SK-N-SH treated with all-trans-retinoic acid at 6 μM for 48 hours (cell line): Measurements from ENCODE around the gene GGCX.
"Not testable (repeated sequence)": the region's sequence is repeated elsewhere in the genome, so short reads cannot be mapped to it uniquely, and the experiment has no call there.

Source experiments
- ATAC-seq: fragments of 200-7000 bp; cut with Tn5 transposase; 3 replicates; pipeline ENCODE4 v1.9.1; 2020; ENCODE audit warnings: mild to moderate bottlenecking, moderate library complexity
- BACH2 ChIP-seq: fragments of 250-450 bp; sonication (Bioruptor Pico); IDR thresholded peaks from 2 replicates; pipeline ENCODE4 v1.9.0; 2021; ENCODE audit warnings: mild to moderate bottlenecking, borderline replicate concordance
- CSDC2 ChIP-seq: fragments of 250-450 bp; sonication (Bioruptor Pico); IDR thresholded peaks from 2 replicates; pipeline ENCODE4 v1.5.0; 2020; ENCODE audit warnings: mild to moderate bottlenecking, moderate library complexity
- ESRRG ChIP-seq: fragments of 250-450 bp; sonication (Bioruptor Pico); IDR thresholded peaks from 2 replicates; pipeline ENCODE4 v1.6.1; 2021; ENCODE audit warnings: mild to moderate bottlenecking
- GLIS3 ChIP-seq: fragments of 250-450 bp; sonication (Bioruptor Pico); IDR thresholded peaks from 2 replicates; pipeline ENCODE4 v1.5.0; 2020; ENCODE audit warnings: mild to moderate bottlenecking, moderate library complexity
- ISL1 ChIP-seq: fragments of 250-450 bp; sonication (Bioruptor Pico); IDR thresholded peaks from 2 replicates; pipeline ENCODE4 v2.1.2; 2022; ENCODE audit warnings: mild to moderate bottlenecking, moderate library complexity
- OSR1 ChIP-seq: fragments of 250-450 bp; sonication (Bioruptor Pico); IDR thresholded peaks from 2 replicates; pipeline ENCODE4 v1.8.0; 2022; ENCODE audit warnings: moderate library complexity, mild to moderate bottlenecking, inconsistent platforms
- POU6F1 ChIP-seq: fragments of 250-450 bp; sonication (Bioruptor Pico); IDR thresholded peaks from 2 replicates; pipeline ENCODE4 v1.8.0; 2021; ENCODE audit warnings: low read depth, mild to moderate bottlenecking, moderate library complexity, borderline replicate concordance
- RARB ChIP-seq: fragments of 250-450 bp; sonication (Bioruptor Pico); IDR thresholded peaks from 2 replicates; pipeline ENCODE4 v1.8.0; 2021; ENCODE audit warnings: mild to moderate bottlenecking, moderate library complexity
- SNAI2 ChIP-seq: fragments of 250-450 bp; sonication (Bioruptor Pico); IDR thresholded peaks from 2 replicates; pipeline ENCODE4 v1.5.0; 2020; ENCODE audit warnings: mild to moderate bottlenecking, moderate library complexity
- TOX ChIP-seq: fragments of 250-450 bp; sonication (Bioruptor Pico); IDR thresholded peaks from 2 replicates; pipeline ENCODE4 v1.8.0; 2021; ENCODE audit warnings: mild to moderate bottlenecking, moderate library complexity, borderline replicate concordance
- ZFP3 ChIP-seq: fragments of 250-450 bp; sonication (Bioruptor Pico); IDR thresholded peaks from 2 replicates; pipeline ENCODE4 v1.5.0; 2020; ENCODE audit warnings: mild to moderate bottlenecking, moderate library complexity
- ZFP30 ChIP-seq: fragments of 450-650 bp; formaldehyde crosslinking; IDR thresholded peaks from 2 replicates; pipeline ENCODE4 v1.5.0; 2022; ENCODE audit warnings: mild to moderate bottlenecking, moderate library complexity
- ZNF565 ChIP-seq: fragments of 450-650 bp; formaldehyde crosslinking; conservative IDR thresholded peaks from 2 replicates; pipeline ENCODE4 v1.5.0; 2020; ENCODE audit warnings: low read depth, mild to moderate bottlenecking, moderate library complexity
- ZNF70 ChIP-seq: fragments of 450-650 bp; formaldehyde crosslinking; IDR thresholded peaks from 2 replicates; pipeline ENCODE4 v1.5.0; 2020; ENCODE audit warnings: mild to moderate bottlenecking, moderate library complexity
- ZNF8 ChIP-seq: fragments of 450-650 bp; formaldehyde crosslinking; IDR thresholded peaks from 2 replicates; pipeline ENCODE4 v1.5.0; 2020; ENCODE audit warnings: mild to moderate bottlenecking, moderate library complexity
- TF ChIP-seq, protein P1 (sequence below): fragments of 250-450 bp; sonication (Bioruptor Pico); IDR thresholded peaks from 2 replicates; pipeline ENCODE4 v1.5.1; 2020; ENCODE audit warnings: low read depth, mild to moderate bottlenecking, moderate library complexity
- TF ChIP-seq, protein P2 (sequence below): fragments of 250-450 bp; sonication (Bioruptor Pico); IDR thresholded peaks from 2 replicates; pipeline ENCODE4 v1.5.1; 2021; ENCODE audit warnings: mild to moderate bottlenecking, moderate library complexity
- TF ChIP-seq, protein P3 (sequence below): fragments of 250-450 bp; sonication (Bioruptor Pico); IDR thresholded peaks from 2 replicates; pipeline ENCODE4 v1.5.0; 2020; ENCODE audit warnings: mild to moderate bottlenecking, moderate library complexity
- TF ChIP-seq, protein P4 (sequence below): fragments of 250-450 bp; sonication (Bioruptor Pico); IDR thresholded peaks from 2 replicates; pipeline ENCODE4 v1.8.0; 2020; ENCODE audit warnings: mild to moderate bottlenecking, moderate library complexity, borderline replicate concordance

The GGCX gene

DNA sequence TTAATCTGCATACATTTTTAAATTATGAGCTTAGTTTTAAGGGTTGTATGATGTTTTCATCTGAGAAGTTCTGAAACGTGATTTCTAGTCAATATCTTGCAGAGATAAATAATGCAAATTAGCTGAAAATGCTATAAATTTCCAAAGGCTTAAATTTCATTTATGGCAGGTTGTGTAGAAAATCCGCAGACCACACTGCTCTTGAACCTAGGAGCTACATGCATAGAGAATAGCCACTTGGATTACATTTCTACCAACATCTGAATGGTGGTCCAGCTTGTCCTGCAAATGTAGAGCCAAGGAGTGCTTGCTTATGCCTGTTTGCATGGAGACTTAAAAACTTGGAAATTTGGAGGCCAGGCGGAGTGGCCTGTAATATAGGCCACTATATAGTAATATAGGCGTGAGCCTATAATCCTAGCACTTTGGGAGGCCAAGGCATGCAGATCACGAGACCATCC, 15.5 kb downstream of the GGCX start:
- no peak for TF ChIP-seq ISL1 (CRISPR knock-in tag)
- TF ChIP-seq, protein P1, sequence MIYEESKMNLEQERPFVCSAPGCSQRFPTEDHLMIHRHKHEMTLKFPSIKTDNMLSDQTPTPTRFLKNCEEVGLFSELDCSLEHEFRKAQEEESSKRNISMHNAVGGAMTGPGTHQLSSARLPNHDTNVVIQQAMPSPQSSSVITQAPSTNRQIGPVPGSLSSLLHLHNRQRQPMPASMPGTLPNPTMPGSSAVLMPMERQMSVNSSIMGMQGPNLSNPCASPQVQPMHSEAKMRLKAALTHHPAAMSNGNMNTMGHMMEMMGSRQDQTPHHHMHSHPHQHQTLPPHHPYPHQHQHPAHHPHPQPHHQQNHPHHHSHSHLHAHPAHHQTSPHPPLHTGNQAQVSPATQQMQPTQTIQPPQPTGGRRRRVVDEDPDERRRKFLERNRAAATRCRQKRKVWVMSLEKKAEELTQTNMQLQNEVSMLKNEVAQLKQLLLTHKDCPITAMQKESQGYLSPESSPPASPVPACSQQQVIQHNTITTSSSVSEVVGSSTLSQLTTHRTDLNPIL (CRISPR knock-in tag) = no peak
- peak; percentile 6; the same call in 1 of the 2 replicates for TF ChIP-seq TOX (CRISPR knock-in tag)
- TF ChIP-seq, protein P2, sequence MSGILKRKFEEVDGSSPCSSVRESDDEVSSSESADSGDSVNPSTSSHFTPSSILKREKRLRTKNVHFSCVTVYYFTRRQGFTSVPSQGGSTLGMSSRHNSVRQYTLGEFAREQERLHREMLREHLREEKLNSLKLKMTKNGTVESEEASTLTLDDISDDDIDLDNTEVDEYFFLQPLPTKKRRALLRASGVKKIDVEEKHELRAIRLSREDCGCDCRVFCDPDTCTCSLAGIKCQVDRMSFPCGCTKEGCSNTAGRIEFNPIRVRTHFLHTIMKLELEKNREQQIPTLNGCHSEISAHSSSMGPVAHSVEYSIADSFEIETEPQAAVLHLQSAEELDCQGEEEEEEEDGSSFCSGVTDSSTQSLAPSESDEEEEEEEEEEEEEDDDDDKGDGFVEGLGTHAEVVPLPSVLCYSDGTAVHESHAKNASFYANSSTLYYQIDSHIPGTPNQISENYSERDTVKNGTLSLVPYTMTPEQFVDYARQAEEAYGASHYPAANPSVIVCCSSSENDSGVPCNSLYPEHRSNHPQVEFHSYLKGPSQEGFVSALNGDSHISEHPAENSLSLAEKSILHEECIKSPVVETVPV (CRISPR knock-in tag) = no peak
- no peak for TF ChIP-seq POU6F1 (CRISPR knock-in tag)
- no peak for TF ChIP-seq SNAI2 (CRISPR knock-in tag)
- TF ChIP-seq RARB (CRISPR knock-in tag) = no peak
- no peak for TF ChIP-seq ZNF8 (CRISPR knock-in tag)
- TF ChIP-seq ZFP3 (CRISPR knock-in tag) = no peak
- no peak for TF ChIP-seq ZFP30
- no peak for TF ChIP-seq OSR1 (CRISPR knock-in tag)
- TF ChIP-seq, protein P3, sequence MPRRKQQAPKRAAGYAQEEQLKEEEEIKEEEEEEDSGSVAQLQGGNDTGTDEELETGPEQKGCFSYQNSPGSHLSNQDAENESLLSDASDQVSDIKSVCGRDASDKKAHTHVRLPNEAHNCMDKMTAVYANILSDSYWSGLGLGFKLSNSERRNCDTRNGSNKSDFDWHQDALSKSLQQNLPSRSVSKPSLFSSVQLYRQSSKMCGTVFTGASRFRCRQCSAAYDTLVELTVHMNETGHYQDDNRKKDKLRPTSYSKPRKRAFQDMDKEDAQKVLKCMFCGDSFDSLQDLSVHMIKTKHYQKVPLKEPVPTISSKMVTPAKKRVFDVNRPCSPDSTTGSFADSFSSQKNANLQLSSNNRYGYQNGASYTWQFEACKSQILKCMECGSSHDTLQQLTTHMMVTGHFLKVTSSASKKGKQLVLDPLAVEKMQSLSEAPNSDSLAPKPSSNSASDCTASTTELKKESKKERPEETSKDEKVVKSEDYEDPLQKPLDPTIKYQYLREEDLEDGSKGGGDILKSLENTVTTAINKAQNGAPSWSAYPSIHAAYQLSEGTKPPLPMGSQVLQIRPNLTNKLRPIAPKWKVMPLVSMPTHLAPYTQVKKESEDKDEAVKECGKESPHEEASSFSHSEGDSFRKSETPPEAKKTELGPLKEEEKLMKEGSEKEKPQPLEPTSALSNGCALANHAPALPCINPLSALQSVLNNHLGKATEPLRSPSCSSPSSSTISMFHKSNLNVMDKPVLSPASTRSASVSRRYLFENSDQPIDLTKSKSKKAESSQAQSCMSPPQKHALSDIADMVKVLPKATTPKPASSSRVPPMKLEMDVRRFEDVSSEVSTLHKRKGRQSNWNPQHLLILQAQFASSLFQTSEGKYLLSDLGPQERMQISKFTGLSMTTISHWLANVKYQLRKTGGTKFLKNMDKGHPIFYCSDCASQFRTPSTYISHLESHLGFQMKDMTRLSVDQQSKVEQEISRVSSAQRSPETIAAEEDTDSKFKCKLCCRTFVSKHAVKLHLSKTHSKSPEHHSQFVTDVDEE (CRISPR knock-in tag) = no peak
- TF ChIP-seq, protein P4, sequence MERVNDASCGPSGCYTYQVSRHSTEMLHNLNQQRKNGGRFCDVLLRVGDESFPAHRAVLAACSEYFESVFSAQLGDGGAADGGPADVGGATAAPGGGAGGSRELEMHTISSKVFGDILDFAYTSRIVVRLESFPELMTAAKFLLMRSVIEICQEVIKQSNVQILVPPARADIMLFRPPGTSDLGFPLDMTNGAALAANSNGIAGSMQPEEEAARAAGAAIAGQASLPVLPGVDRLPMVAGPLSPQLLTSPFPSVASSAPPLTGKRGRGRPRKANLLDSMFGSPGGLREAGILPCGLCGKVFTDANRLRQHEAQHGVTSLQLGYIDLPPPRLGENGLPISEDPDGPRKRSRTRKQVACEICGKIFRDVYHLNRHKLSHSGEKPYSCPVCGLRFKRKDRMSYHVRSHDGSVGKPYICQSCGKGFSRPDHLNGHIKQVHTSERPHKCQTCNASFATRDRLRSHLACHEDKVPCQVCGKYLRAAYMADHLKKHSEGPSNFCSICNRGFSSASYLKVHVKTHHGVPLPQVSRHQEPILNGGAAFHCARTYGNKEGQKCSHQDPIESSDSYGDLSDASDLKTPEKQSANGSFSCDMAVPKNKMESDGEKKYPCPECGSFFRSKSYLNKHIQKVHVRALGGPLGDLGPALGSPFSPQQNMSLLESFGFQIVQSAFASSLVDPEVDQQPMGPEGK = peak; percentile 2; the same call in 1 of the 2 replicates
- no peak for TF ChIP-seq CSDC2
- TF ChIP-seq ZNF565 (CRISPR knock-in tag) = no peak
- no peak for TF ChIP-seq ESRRG (CRISPR knock-in tag)
- no peak for TF ChIP-seq GLIS3
- no peak for TF ChIP-seq BACH2 (CRISPR knock-in tag)

DNA sequence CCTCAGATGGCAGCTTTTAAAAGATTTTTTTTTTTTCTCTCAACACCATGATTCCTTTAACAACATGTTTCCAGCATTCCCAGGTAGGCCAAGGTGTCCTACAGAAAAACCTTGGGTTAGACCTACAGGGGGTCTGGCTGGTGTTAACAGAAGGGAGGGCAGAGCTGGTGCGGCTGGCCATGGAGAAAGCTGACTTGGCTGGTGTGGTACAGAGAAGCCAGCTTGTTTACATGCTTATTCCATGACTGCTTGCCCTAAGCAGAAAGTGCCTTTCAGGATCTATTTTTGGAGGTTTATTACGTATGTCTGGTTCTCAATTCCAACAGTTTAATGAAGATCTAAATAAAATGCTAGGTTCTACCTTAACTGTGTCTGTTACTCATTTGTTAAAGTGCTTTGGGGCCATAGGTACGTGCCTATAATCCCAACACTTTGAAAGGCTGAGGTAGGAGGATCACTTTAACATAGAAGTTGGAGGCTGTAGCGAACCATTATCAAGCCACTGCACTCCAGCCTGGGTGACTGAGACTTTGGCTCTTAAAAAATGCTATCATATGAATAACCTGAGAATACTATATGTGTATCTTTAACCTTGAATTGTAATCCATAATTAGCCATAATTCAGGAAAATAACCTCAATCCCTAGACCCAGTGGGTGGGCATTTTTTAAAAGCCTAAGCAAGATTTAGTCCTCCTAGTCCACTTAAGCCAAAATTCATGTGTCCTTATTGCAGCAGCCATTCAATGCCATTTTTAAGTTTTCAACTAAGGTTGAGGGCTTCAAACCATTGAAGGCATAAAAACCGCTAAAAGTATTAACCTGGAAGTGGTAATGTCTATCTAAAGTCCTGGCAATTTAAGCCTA, 16.1 kb downstream of the GGCX start:
- not testable (repeated sequence) for ATAC-seq

More for the DNA sequence above, 15.5 kb downstream of the GGCX start:
- no peak for ATAC-seq

GRCh38 chr2:85544254-85544691, 17.0 kb downstream of the GGCX start:
- ATAC-seq = not testable (repeated sequence)

DNA sequence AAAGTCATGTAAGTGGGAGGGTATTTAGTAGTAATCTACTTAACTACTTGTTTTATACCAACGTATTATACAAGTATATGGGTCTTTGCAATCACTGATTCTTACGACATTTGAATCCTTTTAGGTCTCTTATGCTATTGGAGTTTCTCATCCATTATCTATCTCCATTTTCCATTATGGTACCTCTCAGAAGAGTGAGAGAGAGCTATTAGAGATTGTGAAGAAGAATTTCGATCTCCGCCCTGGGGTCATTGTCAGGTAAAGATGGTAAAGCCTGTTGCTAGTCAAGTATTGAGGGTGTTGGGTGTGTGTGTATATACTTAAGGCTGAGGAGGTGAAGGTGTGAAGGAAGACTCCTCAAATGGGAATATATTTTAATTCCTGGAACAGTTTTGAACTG, 18.5 kb downstream of the GGCX start:
- no peak for ATAC-seq
- TF ChIP-seq ESRRG (CRISPR knock-in tag) (no peak), GLIS3 (no peak), ZNF70 (CRISPR knock-in tag) (no peak), TOX (CRISPR knock-in tag) (no peak), ZNF8 (CRISPR knock-in tag) (no peak), POU6F1 (CRISPR knock-in tag) (no peak), BACH2 (CRISPR knock-in tag) (no peak)
- TF ChIP-seq, protein P1 (CRISPR knock-in tag) = no peak
- TF ChIP-seq, protein P3 (CRISPR knock-in tag) = no peak
